Trophoblast cell (in vitro differentiated cells and primary cell): ENCODE results near the gene CPEB3.

Experiments used
- DNase-seq, 2 donors: peaks; one replicate each; pipeline ENCODE4 v3.0.0-alpha.2; 2016
- H2AFZ ChIP-seq: 2 replicates; pipeline ENCODE4 v1.6.1; 2013; ENCODE audit warnings: low read length, moderate library complexity, mild to moderate bottlenecking; ENCODE audit not compliant: insufficient read depth, poor library complexity
- H2AK5ac ChIP-seq: 2 replicates; pipeline ENCODE4 v1.6.1; 2013; ENCODE audit warnings: mild to moderate bottlenecking, low read length
- H2BK120ac ChIP-seq: 2 replicates; pipeline ENCODE4 v1.6.1; 2013; ENCODE audit warnings: low read length, mild to moderate bottlenecking, moderate library complexity; ENCODE audit not compliant: insufficient read depth, poor library complexity
- H2BK12ac ChIP-seq: 2 replicates; pipeline ENCODE4 v1.6.1; 2013; ENCODE audit warnings: mild to moderate bottlenecking, low read length, moderate library complexity
- H2BK5ac ChIP-seq: 2 replicates; pipeline ENCODE4 v1.6.1; 2013; ENCODE audit warnings: low read length, low read depth, moderate library complexity, mild to moderate bottlenecking; ENCODE audit not compliant: poor library complexity
- H3K14ac ChIP-seq: 2 replicates; pipeline ENCODE4 v1.6.1; 2013; ENCODE audit warnings: mild to moderate bottlenecking, low read length
- H3K18ac ChIP-seq: 2 replicates; pipeline ENCODE4 v1.6.1; 2013; ENCODE audit warnings: mild to moderate bottlenecking, low read length
- H3K23ac ChIP-seq: 2 replicates; pipeline ENCODE4 v1.6.1; 2013; ENCODE audit warnings: low read length
- H3K27ac ChIP-seq: 2 replicates; pipeline ENCODE4 v1.5.1; 2013; ENCODE audit warnings: low read depth, mild to moderate bottlenecking, inconsistent platforms, low read length, moderate library complexity
- H3K27me3 ChIP-seq: 2 replicates; pipeline ENCODE4 v1.6.1; 2013; ENCODE audit warnings: inconsistent platforms, mild to moderate bottlenecking, low read length, moderate library complexity; ENCODE audit not compliant: insufficient read depth
- H3K36me3 ChIP-seq, 2 experiments: 1 replicate in 1 of 2; 2 replicates in 1 of 2; pipeline ENCODE4 v1.6.1; 2013; ENCODE audit warnings: low read length in 2 of 2, mild to moderate bottlenecking in 2 of 2, moderate library complexity in 1 of 2; ENCODE audit not compliant: insufficient read depth in 2 of 2, control insufficient read depth in 1 of 2
- H3K4ac ChIP-seq: 2 replicates; pipeline ENCODE4 v1.6.1; 2013; ENCODE audit warnings: low read depth, mild to moderate bottlenecking, low read length, moderate library complexity
- H3K4me1 ChIP-seq, 2 experiments: 1 replicate in 1 of 2; 2 replicates in 1 of 2; pipeline ENCODE4 v1.6.1; 2013; ENCODE audit warnings: low read length in 2 of 2, mild to moderate bottlenecking in 2 of 2, moderate library complexity in 1 of 2; ENCODE audit not compliant: insufficient read depth in 2 of 2, control insufficient read depth in 1 of 2
- H3K4me2 ChIP-seq: 2 replicates; pipeline ENCODE4 v1.6.1; 2013; ENCODE audit warnings: inconsistent platforms, mild to moderate bottlenecking, low read length, moderate library complexity
- H3K4me3 ChIP-seq: 2 replicates; pipeline ENCODE4 v1.5.1; 2013; ENCODE audit warnings: mild to moderate bottlenecking, low read depth, low read length, inconsistent platforms
- H3K79me1 ChIP-seq: one replicate; pipeline ENCODE4 v1.6.1; 2013; ENCODE audit warnings: low read length
- H3K79me2 ChIP-seq: 2 replicates; pipeline ENCODE4 v1.6.1; 2013; ENCODE audit warnings: low read length, mild to moderate bottlenecking; ENCODE audit not compliant: control insufficient read depth, insufficient read depth, poor library complexity
- H3K9ac ChIP-seq: 2 replicates; pipeline ENCODE4 v1.6.1; 2013; ENCODE audit warnings: mild to moderate bottlenecking, low read length
- H3K9me3 ChIP-seq: 2 replicates; pipeline ENCODE4 v1.6.1; 2013; ENCODE audit warnings: low read depth, mild to moderate bottlenecking, control low read depth, inconsistent platforms, low read length; ENCODE audit not compliant: insufficient read depth
- H4K12ac ChIP-seq: 2 replicates; pipeline ENCODE4 v1.6.1; 2013; ENCODE audit warnings: low read depth, mild to moderate bottlenecking, low read length, moderate library complexity
- H4K8ac ChIP-seq: 2 replicates; pipeline ENCODE4 v1.6.1; 2013; ENCODE audit warnings: low read depth, mild to moderate bottlenecking, low read length, moderate library complexity
- H4K91ac ChIP-seq: one replicate; pipeline ENCODE4 v1.6.1; 2013; ENCODE audit warnings: low read depth, mild to moderate bottlenecking, low read length, moderate library complexity
- WGBS: extraction: QIAGEN DNeasy Blood & Tissue Kit; methylation state at CpG from one replicate; pipeline ENCODE4 v1.1.7; 2013; ENCODE audit warnings: missing lambda C conversion rate; ENCODE audit not compliant: insufficient read length, insufficient coverage; ENCODE audit errors: extremely low coverage; 5-methylcytosine and 5-hydroxymethylcytosine counted together

Gene CPEB3

DNA sequence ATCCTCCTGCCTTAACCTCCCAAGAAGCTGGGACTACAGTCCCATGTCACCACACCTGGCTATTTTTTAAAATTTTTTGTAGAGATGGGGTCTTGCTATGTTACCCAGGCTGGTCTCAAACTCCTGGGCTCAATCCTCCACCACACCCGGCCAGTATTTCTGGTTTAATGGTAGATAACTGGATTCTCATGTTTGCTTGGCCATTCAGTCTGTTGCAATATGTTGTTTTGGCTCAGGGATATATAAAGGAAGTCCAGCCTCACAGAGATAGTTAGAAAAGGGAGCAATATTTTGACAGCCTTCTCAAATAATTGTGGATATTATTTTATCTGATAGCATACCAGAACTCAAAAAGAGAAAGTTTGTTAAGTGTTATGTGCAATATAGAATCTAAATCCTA, 284.9 kb downstream of the CPEB3 start:
- Histone ChIP-seq H3K14ac (no peak overlapping the region), H3K18ac (no peak overlapping the region), H4K91ac (no peak overlapping the region), H2AFZ (no peak overlapping the region), H3K36me3 (peaks cover 7 to 11% of the 10 kb centered on the region in 2 experiments), H3K79me2 (no peaks in the 10 kb centered on the region), H2AK5ac (no peak overlapping the region), H4K12ac (no peak overlapping the region), H3K4me2 (no peak overlapping the region), H2BK12ac (no peak overlapping the region), H3K79me1 (no peaks in the 10 kb centered on the region), H3K27ac (no peak overlapping the region), H3K23ac (no peak overlapping the region), H3K27me3 (no peaks in the 10 kb centered on the region), H2BK120ac (no peak overlapping the region), H3K4ac (no peak overlapping the region), H4K8ac (no peak overlapping the region), H2BK5ac (no peak overlapping the region), H3K4me1 (no peaks in the 10 kb centered on the region), H3K9me3 (no peaks in the 10 kb centered on the region), H3K9ac (no peak overlapping the region), H3K4me3 (no peak overlapping the region)
- DNase-seq: no peak
- no CpG with 5 or more reads among the region's 1 CpG for WGBS

DNA sequence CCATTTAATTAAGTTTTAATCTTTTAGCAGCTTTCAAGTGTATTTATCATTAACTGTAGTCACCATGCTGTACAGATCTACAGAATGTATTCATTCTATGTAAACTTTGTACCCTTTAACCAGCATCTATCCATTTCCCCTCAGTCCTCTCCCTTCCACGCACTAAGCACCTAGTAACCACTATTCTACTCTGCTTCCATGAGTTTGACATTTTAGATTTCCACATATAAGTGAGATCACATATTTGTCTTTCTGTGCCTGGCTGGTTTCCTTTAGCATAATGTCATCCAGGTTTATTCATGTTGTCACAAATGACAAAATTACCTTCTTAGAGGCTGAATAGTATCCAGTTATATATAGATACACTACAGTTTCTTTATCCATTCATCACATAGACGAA, 287.6 kb downstream of the CPEB3 start:
- H3K14ac ChIP-seq: no peak overlapping the region
- no peak overlapping the region for H3K23ac ChIP-seq
- no peak overlapping the region for H2AFZ ChIP-seq
- peaks cover 6 to 17% of the 10 kb centered on the region in 2 experiments for H3K36me3 ChIP-seq
- WGBS: no CpG with 5 or more reads among the region's 2 CpGs
- H2BK12ac ChIP-seq: no peak overlapping the region
- no peaks in the 10 kb centered on the region for H3K27me3 ChIP-seq
- no peak overlapping the region for H3K4me2 ChIP-seq
- DNase-seq: no peak
- H2BK5ac ChIP-seq: no peak overlapping the region
- no peaks in the 10 kb centered on the region for H3K4me1 ChIP-seq
- no peak overlapping the region for H3K9ac ChIP-seq
- H3K18ac ChIP-seq: no peak overlapping the region
- H4K8ac ChIP-seq: no peak overlapping the region
- H4K91ac ChIP-seq: no peak overlapping the region
- H3K79me1 ChIP-seq: no peaks in the 10 kb centered on the region
- H3K4me3 ChIP-seq: no peak overlapping the region
- H3K79me2 ChIP-seq: no peaks in the 10 kb centered on the region
- no peak overlapping the region for H4K12ac ChIP-seq
- no peak overlapping the region for H3K4ac ChIP-seq
- no peak overlapping the region for H3K27ac ChIP-seq
- H3K9me3 ChIP-seq: no peaks in the 10 kb centered on the region
- H2BK120ac ChIP-seq: no peak overlapping the region
- no peak overlapping the region for H2AK5ac ChIP-seq

DNA sequence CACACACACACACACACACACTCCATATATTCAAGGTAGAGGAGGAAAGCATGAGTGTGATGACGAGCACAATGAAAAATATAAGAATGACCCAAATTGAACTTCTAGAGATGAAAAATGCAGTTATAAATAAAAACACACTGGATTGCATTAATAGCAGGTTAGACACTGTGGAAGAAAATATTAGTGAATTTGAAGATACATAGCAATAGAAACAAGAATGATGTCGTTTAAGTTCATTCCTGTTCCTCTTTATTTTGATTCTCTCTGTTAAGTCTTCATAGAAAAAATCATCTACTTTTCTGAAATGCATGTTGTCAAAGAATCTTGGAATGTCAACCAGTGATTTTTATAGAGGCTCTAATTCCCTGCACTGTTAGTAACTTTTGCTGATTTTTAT, 288.9 kb downstream of the CPEB3 start:
- no peak overlapping the region for H2AFZ ChIP-seq
- H4K91ac ChIP-seq: no peak overlapping the region
- H3K27me3 ChIP-seq: no peaks in the 10 kb centered on the region
- no peak for DNase-seq
- H2BK120ac ChIP-seq: no peak overlapping the region
- H3K4me1 ChIP-seq: no peaks in the 10 kb centered on the region
- whole genome bisulfite sequencing: no CpG with 5 or more reads among the region's 2 CpGs
- no peak overlapping the region for H3K9ac ChIP-seq
- no peak overlapping the region for H4K8ac ChIP-seq
- H3K14ac ChIP-seq: no peak overlapping the region
- no peak overlapping the region for H3K27ac ChIP-seq
- H3K9me3 ChIP-seq: no peaks in the 10 kb centered on the region
- H2AK5ac ChIP-seq: no peak overlapping the region
- H3K4me3 ChIP-seq: no peak overlapping the region
- peaks cover 10 to 16% of the 10 kb centered on the region in 2 experiments for H3K36me3 ChIP-seq
- H2BK5ac ChIP-seq: no peak overlapping the region
- no peak overlapping the region for H3K4ac ChIP-seq
- no peak overlapping the region for H2BK12ac ChIP-seq
- H3K18ac ChIP-seq: no peak overlapping the region
- H3K79me1 ChIP-seq: no peaks in the 10 kb centered on the region
- H3K4me2 ChIP-seq: no peak overlapping the region
- no peak overlapping the region for H4K12ac ChIP-seq
- H3K23ac ChIP-seq: no peak overlapping the region
- no peaks in the 10 kb centered on the region for H3K79me2 ChIP-seq

DNA sequence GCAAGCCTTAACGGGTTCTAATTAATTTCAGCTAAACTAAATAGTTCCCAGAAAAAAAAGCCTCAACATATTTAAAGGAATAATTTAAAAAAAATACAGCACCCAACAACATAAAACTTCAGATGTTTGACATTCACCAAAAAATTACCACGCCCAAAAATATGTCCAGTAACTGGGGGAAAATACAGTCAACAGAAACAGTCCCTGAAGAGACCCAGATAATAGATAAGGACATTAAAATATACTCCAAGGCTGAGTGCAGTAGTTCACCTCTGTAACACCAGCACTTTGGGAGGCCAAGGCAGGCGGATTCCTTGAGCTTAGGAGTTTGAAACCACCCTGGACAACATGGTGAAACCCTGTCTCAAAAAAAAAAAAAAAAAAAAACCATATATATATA, 289.3 kb downstream of the CPEB3 start:
- H4K8ac ChIP-seq: no peak overlapping the region
- WGBS: no CpG with 5 or more reads among the region's 3 CpGs
- no peak overlapping the region for H3K4me3 ChIP-seq
- no peaks in the 10 kb centered on the region for H3K4me1 ChIP-seq
- no peak overlapping the region for H3K27ac ChIP-seq
- H3K14ac ChIP-seq: no peak overlapping the region
- no peak overlapping the region for H2BK120ac ChIP-seq
- H3K18ac ChIP-seq: no peak overlapping the region
- H2BK12ac ChIP-seq: no peak overlapping the region
- H3K23ac ChIP-seq: no peak overlapping the region
- H4K12ac ChIP-seq: no peak overlapping the region
- no peak overlapping the region for H3K4ac ChIP-seq
- no peaks in the 10 kb centered on the region for H3K9me3 ChIP-seq
- peaks cover 10 to 16% of the 10 kb centered on the region in 2 experiments for H3K36me3 ChIP-seq
- no peak for DNase-seq
- no peaks in the 10 kb centered on the region for H3K27me3 ChIP-seq
- H3K79me1 ChIP-seq: no peaks in the 10 kb centered on the region
- H2BK5ac ChIP-seq: no peak overlapping the region
- H4K91ac ChIP-seq: no peak overlapping the region
- H3K79me2 ChIP-seq: no peaks in the 10 kb centered on the region
- H2AK5ac ChIP-seq: no peak overlapping the region
- H3K9ac ChIP-seq: no peak overlapping the region
- H3K4me2 ChIP-seq: no peak overlapping the region
- no peak overlapping the region for H2AFZ ChIP-seq
